AG09309 (cell line): ENCODE results near the gene CBR3.

Source experiments
- DNase-seq: peaks from one replicate; pipeline ENCODE4 v3.0.0-alpha.2; 2010; ENCODE audit warnings: low read depth
- H3K4me3 ChIP-seq: 2 replicates; pipeline ENCODE4 v1.5.1; 2011; ENCODE audit warnings: mild to moderate bottlenecking, low read depth, low read length, moderate library complexity; ENCODE audit not compliant: control insufficient read depth
- CTCF ChIP-seq: IDR thresholded peaks from 2 replicates; pipeline ENCODE4 v1.5.1; 2011; ENCODE audit warnings: mild to moderate bottlenecking, low read depth, low read length, inconsistent platforms; ENCODE audit not compliant: insufficient read depth, control insufficient read depth; ENCODE audit errors: missing control alignments

The CBR3 gene

GRCh38 chr21:36165356-36165755 lies 30.5 kb downstream of the CBR3 start:
- no peak for TF ChIP-seq CTCF
- no peak for DNase-seq
- no peak overlapping the region for H3K4me3 ChIP-seq

- no peak for TF ChIP-seq CTCF
- no peak for DNase-seq
- no peak overlapping the region for H3K4me3 ChIP-seq
These were observed 31.8 kb downstream of the CBR3 start for GRCh38 chr21:36166705-36167104.

GRCh38 chr21:36167541-36167940 lies 32.7 kb downstream of the CBR3 start:
- H3K4me3 ChIP-seq, result no peak overlapping the region
- TF ChIP-seq CTCF, result no peak
- no peak for DNase-seq

GRCh38 chr21:36169470-36170128 lies 34.7 kb downstream of the CBR3 start:
- H3K4me3 ChIP-seq, result no peak overlapping the region
- no peak for TF ChIP-seq CTCF
- DNase-seq, result no peak

- DNase-seq, result no peak
These were observed 35.9 kb downstream of the CBR3 start for GRCh38 chr21:36170823-36171222.

GRCh38 chr21:36171336-36171735 lies 36.5 kb downstream of the CBR3 start:
- no peak for DNase-seq

More at GRCh38 chr21:36170823-36171222, 35.9 kb downstream of the CBR3 start:
- H3K4me3 ChIP-seq, result no peak overlapping the region
- TF ChIP-seq CTCF, result no peak

More at GRCh38 chr21:36171336-36171735, 36.5 kb downstream of the CBR3 start:
- TF ChIP-seq CTCF, result no peak
- no peak overlapping the region for H3K4me3 ChIP-seq
